NCI-H345 treated with DMSO at 0.1 percent for 48 hours (cell line): ENCODE results near the gene DTHD1.

Source experiments
- DNase-seq: peaks from one replicate; lab custom pipeline; 2025; ENCODE audit not compliant: unreplicated experiment; lab: John Stamatoyannopoulos, UW

Gene DTHD1

GRCh38 chr4:36341936-36342335 lies 60.5 kb downstream of the DTHD1 start:
- no peak for DNase-seq

DNA sequence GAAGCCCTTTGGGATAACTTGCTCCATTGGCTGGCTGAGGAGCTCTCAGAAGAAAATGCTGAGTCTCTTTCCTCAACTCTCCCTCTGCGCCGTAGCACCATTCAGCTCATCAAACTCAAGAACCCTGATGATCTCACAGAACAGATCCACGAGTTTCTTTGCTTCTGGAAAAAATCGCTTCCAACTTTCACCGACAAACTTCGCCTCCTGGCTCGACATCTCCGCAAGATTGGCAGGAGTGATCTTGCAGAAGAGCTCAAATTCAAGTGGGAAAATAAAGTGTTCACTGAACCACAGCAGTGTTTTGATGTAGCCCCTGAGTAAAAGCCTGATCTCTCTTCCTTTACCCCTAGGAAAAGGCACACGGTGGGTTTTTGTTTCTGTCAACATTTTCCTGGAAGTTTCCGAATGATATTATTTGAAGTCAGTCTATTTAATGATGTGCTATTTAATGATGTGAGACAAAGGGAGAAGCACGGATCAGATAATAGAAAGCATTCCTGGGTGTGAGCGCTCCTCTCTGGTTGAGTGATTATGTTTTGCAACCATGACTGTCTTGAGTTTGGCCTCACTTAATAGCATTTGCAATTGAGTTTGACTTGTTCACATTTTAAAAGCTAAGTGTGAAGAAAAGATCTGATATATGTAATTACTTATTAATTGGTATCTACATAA lies 62.2 kb downstream of the DTHD1 start:
- no peak for DNase-seq

DNA sequence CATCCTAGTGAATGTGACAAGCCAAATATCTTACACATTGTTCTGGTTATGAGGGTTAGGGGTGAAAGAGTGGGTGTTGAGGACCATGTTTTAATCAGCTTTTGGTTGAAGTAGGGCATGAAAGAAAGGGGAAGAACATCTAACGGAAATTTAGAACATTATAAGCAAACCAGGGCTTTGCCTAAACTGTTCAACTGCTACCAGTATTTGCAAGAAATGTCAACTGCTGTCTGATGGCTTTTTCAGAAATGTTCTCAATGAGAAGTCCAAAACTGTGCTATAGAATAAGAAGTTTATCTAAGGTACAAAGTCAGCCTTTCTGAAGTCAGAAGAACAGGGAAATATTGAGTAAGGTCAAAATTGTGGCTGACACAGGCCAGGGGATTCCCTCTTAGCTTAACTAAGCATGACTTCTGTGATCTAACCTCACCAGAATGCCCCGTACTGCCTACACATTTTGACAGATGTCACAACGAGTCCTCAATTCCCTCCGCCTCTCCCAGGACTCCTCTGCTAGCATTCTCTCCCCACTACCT lies 67.1 kb downstream of the DTHD1 start:
- DNase-seq: no peak

DNA sequence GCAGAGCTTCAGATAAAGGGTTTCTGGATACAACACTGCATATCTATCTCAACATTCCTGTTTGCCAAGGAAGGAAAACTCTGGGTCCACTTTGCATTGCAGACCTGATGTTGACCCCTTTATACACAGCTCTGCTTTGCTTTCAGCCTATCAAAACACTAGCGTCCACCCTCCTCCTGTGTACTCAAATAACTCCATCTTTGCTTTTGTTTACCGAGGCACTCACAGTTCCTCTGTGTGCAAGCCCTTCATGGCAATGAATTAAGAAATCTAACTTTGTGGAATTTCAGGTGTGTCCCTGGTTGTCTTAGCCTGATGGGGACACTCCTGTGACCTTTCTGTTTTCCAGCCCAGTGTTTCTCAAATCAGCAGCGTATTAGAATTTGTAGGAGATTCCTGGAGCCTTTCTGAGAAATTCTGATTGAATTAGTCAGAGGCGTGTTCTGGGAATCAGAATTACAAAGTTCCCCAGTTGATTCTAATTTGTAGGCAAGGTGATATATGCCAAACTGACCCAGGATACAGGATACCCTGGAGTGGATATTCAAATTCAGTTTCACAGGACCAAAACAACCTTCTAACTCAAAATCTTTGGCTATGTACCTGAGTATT lies 68.6 kb downstream of the DTHD1 start:
- no peak for DNase-seq

DNA sequence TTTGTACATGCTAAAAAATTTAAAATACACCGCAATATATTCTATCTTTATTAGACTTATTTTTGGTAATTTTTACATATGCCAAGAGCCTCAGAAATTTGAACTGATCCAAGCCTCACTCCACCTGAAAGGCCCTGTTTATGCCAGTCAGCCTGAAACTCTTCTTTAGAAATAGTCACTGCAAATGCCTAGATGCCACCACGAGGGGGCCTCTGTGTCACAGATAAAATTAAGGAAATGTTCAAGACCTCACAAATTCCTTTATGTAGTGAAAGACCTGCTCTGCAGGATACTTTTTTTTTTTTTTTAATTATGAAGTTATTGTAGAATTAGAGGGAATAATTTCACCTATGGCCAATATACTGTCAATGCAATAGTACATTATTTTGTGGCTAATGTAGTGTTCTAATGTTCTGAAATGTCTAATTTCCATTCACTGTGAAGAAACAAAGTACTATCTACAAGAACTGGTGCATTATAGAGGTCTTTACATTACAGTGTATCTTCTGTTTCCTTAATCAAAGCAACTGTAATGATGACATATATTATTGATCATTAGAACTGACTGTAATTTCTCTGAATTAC lies 69.8 kb downstream of the DTHD1 start:
- DNase-seq: peak; percentile 23

DNA sequence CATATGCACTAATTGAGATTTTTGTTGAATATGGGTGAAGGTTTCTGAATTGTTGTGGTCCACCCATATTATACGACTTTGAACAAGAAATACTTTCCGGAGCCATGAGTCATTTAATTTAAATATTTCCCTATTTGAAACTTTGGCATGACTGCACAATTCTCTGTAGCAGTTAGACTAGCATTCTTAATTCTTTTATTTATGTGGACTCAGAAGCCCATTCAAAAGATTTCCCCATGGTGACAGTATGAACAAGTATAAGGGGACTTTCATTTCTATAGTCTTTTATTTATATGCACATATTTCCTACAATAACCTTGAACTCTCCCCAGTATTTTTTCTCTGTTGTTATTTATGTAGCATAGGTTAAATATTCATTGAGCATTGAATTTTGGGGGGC lies 72.6 kb downstream of the DTHD1 start:
- DNase-seq: no peak

DNA sequence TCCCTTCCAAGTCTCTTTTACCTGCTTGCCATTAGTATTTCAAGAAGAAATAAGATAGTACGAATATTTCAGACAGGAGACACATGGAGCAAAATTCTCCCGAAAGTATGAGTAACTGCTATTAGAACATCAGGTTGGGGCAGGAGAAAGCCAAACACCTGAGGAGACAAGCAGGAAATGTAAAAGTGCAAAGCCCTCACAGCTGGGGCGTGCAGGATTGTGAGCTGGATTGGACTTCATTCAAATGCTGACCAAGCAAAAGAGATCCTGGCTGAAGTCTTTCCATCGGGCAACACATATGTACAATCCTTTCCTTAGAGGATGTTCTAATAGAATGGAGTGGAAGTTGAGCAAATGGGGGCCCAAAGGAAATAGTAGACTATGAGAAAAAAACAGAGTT lies 76.8 kb downstream of the DTHD1 start:
- DNase-seq: no peak

- no peak for DNase-seq
Observed at GRCh38 chr4:36360755-36361154, 79.3 kb downstream of the DTHD1 start.

- DNase-seq: no peak
Observed at GRCh38 chr4:36363024-36363423, 81.6 kb downstream of the DTHD1 start.

DNA sequence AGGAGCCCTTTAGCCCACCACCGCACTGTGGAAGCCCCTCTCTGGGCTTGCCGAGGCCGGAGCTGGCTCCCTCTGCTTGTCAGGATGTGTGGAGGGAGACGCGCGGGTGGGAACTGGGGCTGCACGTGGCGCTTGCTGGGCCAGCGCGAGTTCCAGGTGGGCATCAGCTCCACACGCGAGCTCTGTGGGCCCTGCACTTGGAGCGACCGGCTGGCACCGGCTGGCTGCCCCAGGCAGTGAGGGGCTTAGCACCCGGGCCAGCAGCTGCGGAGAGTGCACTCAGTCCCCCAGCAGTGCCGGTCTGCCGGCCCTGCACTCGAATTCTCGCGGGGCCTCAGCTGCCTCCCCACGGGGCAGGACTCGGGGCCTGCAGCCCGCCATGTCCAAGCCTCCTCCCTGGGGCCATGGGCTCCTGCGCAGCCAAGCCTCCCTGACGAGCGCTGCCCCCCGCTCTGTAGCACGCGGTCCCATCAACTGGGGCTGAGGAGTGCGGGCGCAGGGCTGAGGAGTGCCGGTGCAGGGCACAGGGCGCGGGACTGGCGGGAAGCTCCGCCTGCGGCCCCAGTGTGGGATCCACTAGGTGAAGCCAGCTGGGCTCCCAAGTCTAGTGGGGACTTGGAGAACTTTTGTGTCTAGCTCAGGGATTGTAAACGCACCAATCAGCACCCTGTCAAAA lies 93.6 kb downstream of the DTHD1 start:
- no peak for DNase-seq

- DNase-seq: no peak
Observed at GRCh38 chr4:36385951-36386571, 104.6 kb downstream of the DTHD1 start.

- no peak for DNase-seq
Observed at GRCh38 chr4:36386691-36387090, 105.3 kb downstream of the DTHD1 start.

DNA sequence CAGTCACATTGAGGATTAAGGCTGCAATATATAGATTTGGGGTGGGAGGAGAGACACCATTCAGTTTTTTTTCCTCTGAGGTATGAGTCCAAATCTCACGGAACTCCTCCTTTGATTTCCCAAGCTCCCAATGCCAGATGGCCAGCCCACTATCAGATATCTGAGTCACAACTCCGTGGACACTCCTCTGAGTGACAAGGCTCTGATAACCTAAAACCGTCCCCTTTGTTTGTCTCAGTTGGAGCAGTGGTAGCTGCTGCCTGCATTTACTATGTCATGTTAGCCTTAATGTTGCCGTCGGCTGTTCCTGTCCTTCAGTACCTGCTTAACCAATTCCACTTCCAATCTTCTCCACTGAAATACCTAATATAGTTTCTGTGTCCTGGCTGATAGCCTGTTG lies 107.3 kb downstream of the DTHD1 start:
- no peak for DNase-seq

GRCh38 chr4:36391411-36391810 lies 110.0 kb downstream of the DTHD1 start:
- no peak for DNase-seq

DNA sequence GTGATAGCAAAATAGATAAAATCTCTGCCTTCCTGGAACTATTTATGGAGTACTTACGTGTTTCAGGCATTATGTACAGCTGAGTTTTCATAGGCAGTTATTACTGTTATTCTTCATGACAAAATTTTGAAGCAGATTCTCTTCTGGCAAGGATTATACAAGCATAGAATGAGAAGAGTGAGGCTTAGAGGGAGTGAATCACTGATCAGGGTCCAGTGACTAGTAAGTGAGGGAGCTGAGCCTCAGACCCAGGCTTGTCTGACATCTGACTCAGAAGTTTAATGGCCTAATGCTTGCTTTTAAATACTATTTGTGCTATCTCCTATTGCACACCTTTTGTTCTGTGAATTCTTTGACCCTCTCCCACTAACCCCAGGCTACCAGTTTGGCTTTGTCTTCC lies 110.6 kb downstream of the DTHD1 start:
- DNase-seq: no peak

- no peak for DNase-seq
Observed at GRCh38 chr4:36392916-36393315, 111.5 kb downstream of the DTHD1 start.
